GM21367 (cell line): ENCODE data around the gene NRXN3.

Experiments used
- ATAC-seq: cut with Tn5 transposase; IDR thresholded peaks from one replicate; pipeline ENCODE4 v1.9.1; 2021; ENCODE audit not compliant: unreplicated experiment

NRXN3 gene

DNA sequence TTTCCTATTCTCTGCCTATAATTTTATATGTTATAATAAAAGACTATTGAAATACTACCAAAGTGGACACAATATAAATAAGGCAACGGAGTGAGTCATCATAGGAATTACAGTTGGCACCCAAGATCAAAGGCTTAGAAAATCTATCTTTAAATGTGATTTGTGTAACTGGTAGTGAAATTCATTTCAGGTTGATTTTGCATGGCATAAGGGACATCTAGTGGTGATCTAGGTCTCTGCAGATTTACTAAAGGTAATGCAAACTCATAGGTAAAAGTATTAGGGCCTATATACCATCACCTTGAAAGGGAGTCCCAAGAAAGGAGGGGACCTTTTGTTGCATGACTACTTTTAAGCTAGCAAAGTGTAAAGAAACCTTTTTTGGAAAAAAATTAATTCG, 527.2 kb downstream of the NRXN3 start:
- no peak for ATAC-seq

GRCh38 chr14:78698991-78699390, 528.8 kb downstream of the NRXN3 start:
- no peak for ATAC-seq

DNA sequence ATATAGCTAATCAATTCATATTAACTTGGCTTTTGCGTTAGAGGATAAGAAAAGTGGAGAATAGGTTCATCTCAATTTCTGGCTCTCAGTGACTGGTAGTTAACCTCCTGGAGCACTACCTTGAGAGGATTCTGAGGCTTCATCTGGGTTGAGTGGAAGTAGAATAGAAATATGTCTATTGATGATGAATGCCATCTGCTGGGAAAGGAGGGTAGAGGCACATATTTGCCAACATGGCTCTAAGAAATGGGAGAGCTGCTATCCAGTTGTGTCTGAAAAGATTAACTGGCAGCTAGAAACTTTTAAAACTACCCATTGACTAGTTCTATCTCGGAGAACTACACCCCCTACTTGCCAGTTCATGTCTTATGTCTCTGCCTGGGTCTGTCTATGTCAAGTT, 530.1 kb downstream of the NRXN3 start:
- ATAC-seq, result no peak

DNA sequence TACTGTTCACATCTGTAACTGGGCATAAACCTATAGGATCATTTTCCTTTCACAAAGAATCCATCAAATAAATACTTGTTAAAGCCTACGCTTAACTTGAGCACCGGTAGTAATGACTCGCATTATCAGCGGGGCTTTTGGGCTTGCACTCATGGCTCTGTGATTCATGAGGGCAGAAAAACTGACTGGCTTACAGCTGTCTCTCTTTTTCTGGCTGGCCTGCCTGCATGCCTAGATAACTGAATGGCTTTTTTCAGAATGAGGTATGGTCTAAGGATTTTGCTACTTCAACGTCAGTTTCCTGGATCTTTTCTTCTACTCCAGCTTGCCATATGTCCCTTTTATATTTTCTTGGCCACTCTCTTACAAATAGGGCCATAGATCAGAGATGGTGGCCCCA, 531.1 kb downstream of the NRXN3 start:
- no peak for ATAC-seq

DNA sequence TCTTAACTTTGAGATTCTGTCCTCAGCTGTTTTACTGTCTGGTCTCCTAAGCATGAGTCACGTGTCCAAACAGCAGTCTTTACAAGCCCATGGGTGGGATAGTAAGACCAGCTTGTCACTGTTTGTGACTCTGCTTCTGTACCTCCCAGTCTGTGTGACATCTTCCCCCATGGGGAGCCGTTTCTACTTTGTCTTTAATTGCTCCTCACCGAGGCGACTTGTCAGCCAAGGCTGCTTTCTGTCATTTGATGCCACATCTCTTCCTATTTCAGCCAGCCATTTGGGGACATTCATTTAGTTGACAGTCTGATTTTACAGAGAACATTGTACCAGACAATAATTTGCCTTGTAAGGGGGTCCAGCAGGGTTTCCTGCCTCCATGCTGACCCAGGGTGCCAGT, 534.8 kb downstream of the NRXN3 start:
- no peak for ATAC-seq

DNA sequence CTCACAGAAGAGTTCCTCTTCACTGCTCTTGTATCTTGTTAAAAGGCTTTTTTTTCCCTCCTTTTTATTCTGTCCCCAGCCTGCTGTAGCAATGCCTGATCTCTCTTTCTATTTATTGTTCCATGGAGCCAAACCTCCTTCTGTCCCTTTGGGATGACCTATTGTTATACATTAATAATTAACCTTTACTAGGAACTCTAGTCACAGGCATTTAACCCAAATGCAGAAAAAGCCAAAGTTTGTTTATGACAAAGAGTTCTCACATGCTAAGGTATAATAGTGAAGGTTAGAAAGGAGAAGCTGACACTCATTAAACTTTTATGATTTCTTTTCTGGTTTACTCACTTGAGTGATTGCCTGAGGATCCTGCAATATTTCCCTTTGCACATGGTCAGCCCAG, 535.8 kb downstream of the NRXN3 start:
- no peak for ATAC-seq

DNA sequence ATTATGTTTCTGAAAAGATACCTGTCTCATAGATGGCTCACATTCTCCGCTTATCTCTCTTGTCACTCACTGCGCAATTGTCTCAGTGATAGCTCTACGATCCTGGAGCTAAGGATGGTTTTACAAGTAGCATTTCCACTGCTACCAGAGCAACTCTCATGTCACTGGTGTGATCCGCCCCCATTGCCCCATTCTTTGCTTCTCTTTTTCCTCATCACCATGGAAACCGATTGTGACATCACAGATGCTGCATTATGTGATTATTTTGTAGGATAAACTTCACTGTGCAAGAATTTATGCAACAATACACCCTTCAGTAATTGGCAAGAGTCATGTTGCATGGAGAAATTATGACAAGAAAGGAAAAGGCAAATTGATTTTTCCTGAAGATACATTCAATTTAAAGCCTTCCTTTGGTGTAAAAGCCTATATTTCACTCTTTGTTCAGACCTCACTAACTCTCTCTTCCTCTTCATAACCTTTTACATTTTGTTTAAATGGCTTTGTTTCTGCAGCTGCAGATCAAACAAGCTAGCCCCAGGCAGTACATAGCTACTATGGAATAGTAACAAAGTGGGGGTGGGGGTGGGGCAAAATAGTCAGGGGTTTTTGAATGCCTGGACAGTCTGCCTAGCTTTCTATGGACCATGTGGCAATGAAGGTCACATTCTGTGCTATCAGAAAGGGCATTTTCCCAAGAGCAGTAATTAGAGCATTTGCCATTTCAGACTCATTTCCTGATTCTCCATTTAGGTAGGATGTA, 539.8 kb downstream of the NRXN3 start:
- no peak for ATAC-seq

DNA sequence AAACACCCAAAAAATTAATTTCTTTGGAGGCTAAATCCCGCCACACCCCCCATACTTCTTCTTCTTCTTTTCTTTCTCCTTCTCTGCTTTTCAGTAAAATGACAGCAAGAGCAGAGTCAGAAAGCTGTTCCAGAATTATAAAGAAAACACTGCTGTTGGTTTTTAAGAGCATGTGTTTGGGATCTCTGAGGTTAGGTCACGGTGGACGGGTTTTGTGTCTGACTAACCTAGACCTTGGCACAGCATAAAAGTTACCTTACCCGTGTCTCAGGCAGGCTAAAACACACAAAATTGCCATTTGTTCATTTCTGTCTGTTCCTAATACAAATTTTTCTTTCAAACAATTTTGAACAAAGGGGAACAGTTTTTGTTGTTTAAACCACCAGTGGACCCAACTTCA, 540.8 kb downstream of the NRXN3 start:
- ATAC-seq, result no peak

- ATAC-seq, result no peak
These were observed 543.5 kb downstream of the NRXN3 start for GRCh38 chr14:78713716-78714115.

GRCh38 chr14:78714711-78715110, 544.5 kb downstream of the NRXN3 start:
- no peak for ATAC-seq

- ATAC-seq, result no peak
These were observed 551.7 kb downstream of the NRXN3 start for GRCh38 chr14:78721756-78722480.

DNA sequence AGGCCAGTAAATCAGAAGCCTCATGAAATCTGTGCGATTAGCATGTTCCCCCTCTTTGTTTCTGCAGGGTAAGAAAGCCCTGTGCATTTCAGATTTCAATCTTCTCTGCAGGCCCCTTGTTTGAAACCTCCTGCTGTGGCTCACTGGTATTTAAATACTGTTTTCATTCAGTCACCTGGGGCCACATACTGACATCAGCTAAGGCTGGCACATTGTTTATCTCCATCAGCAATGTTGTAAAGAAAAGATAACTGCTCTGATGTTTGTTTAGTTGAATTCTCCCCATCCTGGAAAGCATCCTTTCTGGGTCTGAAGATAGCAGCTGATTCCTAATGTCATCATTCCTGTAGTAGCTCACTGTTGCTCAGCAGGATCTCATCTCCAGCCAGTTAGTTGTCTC, 554.9 kb downstream of the NRXN3 start:
- ATAC-seq, result no peak

DNA sequence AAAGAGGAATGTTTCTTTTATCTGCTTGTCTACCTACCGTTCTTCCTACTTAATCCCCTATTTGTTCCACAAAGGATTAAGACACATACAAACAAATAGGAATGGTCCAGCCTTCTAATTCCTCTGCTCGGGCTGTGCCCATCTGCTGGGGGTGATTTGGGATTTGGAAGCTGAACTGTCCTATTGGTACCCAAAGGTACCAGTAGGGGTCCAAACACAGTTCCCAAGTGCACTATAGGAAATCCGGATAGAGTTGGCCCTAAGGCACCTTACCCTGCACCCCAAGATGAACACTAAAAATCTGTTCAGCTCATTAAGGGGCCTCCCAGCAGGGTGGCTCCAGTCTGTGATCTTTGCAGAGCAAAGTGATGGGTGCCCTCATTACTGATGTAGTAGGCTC, 566.9 kb downstream of the NRXN3 start:
- no peak for ATAC-seq

- no peak for ATAC-seq
These were observed 567.4 kb downstream of the NRXN3 start for GRCh38 chr14:78737601-78738000.

- ATAC-seq, result no peak
These were observed 576.0 kb downstream of the NRXN3 start for GRCh38 chr14:78746086-78746595.

GRCh38 chr14:78747813-78748212, 577.6 kb downstream of the NRXN3 start:
- ATAC-seq, result no peak

DNA sequence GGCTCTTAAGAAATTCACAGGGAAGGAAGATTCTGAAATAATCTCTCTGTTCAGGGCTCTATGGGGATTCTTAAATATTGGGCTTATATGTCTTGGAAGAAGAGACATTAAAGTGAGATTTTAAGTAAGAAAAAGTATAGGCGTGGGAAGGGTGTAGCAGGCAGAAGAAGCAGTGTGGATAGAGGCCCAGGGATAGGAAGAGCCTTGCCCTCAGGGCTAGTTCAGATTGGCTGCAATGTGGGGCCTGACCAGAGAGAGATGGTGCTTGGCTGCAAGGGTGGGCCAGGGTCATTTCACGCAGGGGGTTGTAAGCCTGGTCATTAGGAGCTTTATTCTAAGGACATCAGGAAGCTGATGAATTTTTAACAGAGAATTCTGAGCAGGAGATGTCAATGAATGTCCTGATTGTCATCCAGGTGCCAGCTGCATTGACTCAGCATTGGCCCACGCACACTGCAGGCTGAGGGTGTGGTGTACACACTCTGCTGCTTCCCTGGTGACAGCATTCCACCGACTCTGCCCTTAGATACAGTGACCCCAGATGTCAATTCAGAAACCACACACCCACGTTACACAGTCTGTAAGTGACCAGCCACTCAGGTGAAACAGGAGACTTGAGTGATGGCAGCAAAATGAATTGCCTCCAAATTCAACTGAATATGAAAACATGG, 582.5 kb downstream of the NRXN3 start:
- ATAC-seq, result no peak

DNA sequence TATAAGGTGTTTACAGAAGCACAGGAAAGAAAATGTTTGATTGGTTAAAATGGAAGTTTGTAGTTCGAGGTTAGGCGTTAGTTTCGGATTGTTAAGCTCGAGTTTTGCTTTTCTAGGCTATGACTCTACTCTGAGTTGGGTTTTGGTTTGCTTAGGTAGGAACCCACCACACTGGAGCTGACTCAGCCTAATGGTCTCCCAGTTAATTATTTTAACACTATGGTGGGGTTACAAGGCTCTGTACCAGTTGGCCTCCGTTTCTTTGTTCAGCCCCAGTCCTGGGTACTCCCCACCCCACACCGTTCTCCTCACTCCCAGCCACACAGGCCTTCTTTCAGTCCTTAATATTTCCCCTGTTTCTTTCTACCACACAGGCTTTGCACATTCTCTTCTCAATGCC, 583.9 kb downstream of the NRXN3 start:
- ATAC-seq, result no peak

DNA sequence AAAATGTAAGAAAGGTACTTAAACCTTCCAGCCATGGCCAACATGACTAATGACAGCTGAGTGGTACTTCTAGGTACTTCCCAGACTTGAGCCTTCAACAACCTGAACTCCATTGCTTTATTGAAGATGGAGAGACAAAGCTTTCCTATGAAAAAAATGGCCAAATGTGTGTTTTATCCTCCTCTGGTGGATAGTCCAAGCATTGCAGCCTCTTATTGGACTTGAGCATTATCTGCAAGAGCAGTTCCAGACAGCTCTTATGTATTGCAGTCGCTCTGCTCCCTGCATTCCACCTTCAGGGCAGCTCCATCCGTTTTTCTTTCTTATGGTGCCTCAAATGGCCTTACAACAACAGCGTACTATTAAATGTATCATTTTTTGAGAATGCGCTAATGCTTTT, 588.2 kb downstream of the NRXN3 start:
- no peak for ATAC-seq

DNA sequence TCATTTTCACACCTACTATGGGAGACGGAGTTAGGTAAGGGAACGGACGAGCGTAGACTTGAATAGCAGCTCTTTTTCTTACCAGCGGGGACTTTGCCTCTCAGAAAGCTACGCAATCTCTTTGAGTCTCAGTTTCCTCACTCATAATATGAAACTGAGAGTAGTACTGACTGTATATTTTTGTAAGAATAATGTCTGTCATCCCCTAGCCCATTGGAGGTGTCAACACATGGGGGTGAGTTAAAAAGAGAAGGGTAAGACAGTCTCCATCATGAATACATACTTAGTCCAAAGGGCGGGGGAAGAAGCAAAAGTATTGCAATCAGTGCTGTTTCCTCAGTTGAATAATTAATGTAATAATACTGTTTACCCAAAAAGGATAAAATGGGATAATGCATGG, 592.2 kb downstream of the NRXN3 start:
- no peak for ATAC-seq

DNA sequence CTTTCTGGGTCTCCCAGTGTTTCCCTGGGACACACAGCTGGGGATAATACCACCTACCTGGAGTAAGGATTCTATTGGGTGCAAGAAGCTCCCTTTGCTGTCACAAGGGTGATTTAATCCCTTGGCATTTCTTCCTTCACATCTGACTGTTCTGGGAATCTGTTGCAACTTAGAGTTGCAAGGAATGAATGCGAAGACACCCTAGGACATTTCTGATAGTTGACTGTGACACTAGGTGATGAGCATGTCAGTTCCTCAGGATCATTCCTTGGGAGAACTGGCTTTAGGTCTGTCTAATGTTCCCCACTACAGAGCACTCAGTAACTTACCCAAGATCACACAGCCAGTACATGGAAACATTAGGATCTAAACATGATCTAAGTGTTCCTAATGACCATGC, 593.6 kb downstream of the NRXN3 start:
- ATAC-seq, result no peak

DNA sequence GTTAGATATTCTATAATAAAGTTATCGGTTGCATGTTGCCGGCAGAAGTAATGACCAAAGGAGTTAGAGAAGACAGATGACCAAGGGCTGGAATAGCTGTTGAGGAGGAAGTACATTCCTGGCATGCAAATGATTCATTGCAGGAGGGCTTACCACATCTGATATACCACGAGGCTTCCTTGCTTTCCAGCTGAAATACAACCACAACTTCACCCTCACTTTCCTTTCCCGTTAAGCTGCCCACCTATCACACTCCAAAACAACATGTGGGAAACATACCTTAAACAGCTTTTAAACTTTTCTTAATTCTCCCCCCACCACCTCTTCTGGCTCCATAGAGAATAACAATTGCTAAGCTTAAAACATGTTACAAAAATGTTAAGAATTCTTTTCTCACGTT, 594.1 kb downstream of the NRXN3 start:
- ATAC-seq, result no peak
